HT1080 (cell line): ENCODE results near the gene SRP9. TPM values are rescaled to one million over a fixed set of nuclear protein-coding genes. Genes with fewer than 3 reads are reported as not detected.
"Not testable (repeated sequence)": the region's sequence is repeated elsewhere in the genome, so short reads cannot be mapped to it uniquely, and the experiment has no call there.

Experiments used
- DNase-seq: peaks from one replicate; pipeline ENCODE4 v3.0.0-alpha.2; 2015; ENCODE audit warnings: low read depth
- total RNA-seq: library from RNA; depleted of rRNA; stranded (reverse); fragments of >200 nt; shearing (Covaris generic); gene quantifications from 2 replicates; pipeline ENCODE4 v1.2.3, GENCODE V29; 2014

Gene SRP9
- total RNA-seq, 1 experiment from 2014 or later, result 241 TPM

GRCh38 chr1:225754940-225755641, 22.5 kb upstream of the SRP9 start:
- peak; percentile 88 for DNase-seq

GRCh38 chr1:225755671-225756319, 21.8 kb upstream of the SRP9 start:
- no peak for DNase-seq

- no peak for DNase-seq
These were observed 19.5 kb upstream of the SRP9 start for GRCh38 chr1:225757927-225758656.

GRCh38 chr1:225759972-225760371, 17.7 kb upstream of the SRP9 start:
- DNase-seq, result not testable (repeated sequence)

GRCh38 chr1:225760531-225760930, 17.1 kb upstream of the SRP9 start:
- DNase-seq, result no peak

DNA sequence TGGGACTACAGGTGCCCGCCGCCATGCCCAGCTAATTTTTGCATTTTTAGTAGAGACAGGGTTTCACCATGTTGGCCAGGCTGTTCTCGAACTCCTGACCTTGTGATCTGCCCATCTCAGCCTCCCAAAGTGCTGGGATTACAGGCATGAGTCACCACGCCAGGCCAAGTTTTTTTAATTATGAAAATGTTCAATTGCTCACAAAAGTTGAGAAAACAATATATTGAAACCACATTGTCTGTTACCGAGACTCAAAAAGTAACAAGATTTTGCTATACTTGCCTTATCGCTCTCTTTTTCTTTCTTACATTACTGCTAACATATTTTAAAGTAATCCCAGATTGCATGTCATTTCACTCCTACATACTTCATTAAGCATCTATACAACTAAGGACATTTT, 16.2 kb upstream of the SRP9 start:
- DNase-seq, result not testable (repeated sequence)

- DNase-seq, result no peak
These were observed 15.6 kb upstream of the SRP9 start for GRCh38 chr1:225762002-225762441.

- no peak for DNase-seq
These were observed 15.2 kb upstream of the SRP9 start for GRCh38 chr1:225762444-225762843.

- DNase-seq, result peak; percentile 85
These were observed 13.7 kb upstream of the SRP9 start for GRCh38 chr1:225763716-225764548.

DNA sequence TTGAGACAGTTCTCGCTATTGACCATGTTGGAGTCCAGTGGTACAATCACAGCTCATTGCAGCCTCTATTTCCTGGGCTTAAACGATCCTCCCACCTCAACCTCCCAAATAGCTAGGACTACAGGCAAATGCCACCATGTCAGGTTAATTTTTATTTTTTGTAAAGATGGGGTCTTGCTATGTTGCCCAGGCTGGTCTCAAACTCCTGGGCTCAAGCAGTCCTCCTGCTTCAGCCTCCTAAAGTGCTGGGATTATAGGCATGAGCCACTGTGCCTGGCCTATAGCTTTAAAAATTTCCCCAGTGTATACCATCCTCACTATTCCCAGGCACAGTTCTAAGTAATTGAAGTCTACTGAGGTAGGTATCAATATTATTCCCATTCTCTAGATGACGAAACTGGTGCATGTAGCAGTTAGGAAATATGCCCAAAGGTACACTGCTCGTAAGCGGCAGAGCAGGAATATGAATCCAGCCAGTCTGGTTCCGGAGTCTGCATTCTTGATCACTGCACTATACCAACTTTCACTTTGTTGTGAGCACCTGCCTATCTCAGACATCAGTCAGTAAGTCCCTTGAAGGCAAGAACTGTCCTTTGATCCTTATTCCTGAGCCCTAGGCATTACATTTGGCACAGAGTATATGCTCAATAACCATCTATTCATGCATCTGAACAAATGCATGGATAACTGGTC, 11.5 kb upstream of the SRP9 start:
- no peak for DNase-seq

- DNase-seq, result peak; percentile 90
These were observed 10.5 kb upstream of the SRP9 start for GRCh38 chr1:225766967-225767633.

GRCh38 chr1:225767634-225768540, 9.7 kb upstream of the SRP9 start:
- DNase-seq, result peak; percentile 32

GRCh38 chr1:225768662-225769426, 8.8 kb upstream of the SRP9 start:
- no peak for DNase-seq

DNA sequence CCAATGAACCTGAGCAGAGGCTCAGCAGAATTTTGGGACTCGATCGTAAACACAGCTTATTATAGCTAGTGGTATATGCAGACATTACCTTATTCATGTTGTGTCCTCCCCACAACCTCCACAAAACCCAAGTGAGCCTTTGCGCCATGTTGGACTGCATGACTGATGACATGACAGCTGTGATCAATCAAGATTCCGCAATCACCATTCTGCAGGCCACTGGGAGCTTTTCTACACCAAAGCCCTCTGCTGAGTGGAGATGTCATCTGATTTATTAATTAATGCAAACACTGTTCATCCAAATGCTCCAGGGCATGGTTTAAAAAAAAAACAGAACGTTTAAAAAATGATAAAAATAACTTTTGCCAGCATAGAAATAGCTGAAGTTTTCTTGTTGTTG, 7.9 kb upstream of the SRP9 start:
- no peak for DNase-seq

GRCh38 chr1:225770561-225771248, 6.9 kb upstream of the SRP9 start:
- DNase-seq, result no peak

GRCh38 chr1:225771661-225772322, 5.8 kb upstream of the SRP9 start:
- DNase-seq, result no peak

GRCh38 chr1:225772323-225772768, 5.3 kb upstream of the SRP9 start:
- peak; percentile 77 for DNase-seq
